ENCODE results near the gene RAB11B.
A peak's percentile ranks its signal among the peaks of the same experiment; 100 is the strongest.

Gene RAB11B

DNA sequence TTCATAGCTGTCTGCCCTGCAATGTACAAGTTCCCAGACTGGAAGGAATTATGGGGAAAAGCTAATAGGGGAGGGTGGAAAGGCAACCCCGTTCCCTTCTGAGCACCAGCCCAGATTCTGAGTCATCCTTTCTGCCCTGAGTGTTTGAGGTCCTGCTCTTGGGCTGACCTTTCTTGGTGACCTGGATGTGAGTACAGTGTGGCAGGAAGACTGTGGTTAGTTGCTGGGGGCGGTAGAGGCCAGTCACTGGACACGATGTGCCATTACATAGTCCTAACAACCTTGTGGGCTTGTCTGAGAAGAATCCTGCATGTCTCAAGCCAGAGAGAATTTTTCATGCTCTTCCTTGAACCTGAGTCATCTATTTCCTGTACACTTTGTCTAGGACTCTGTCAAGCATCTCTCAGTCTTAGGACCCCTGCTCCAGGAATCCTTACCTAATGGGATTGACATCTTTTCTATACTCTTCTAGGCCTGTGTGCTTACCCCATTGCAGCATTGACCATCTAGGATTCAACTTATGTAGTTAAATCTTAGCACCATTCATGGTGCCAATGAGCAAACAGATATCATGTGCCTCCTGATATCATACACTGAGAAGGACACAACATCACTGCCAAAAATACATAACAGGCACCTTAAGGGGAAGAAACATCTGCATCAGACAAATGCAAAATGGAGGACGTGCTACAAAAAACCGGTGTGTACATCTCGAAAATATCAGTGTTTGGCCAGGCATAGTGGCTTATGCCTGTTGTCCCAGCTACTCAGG is 34.3 kb upstream of the RAB11B start:
- H3K4me3 ChIP-seq (ENCODE audit: low read depth, low read length), result no peak overlapping the region
- DNase-seq (ENCODE audit: low read depth), result peak; percentile 98

DNA sequence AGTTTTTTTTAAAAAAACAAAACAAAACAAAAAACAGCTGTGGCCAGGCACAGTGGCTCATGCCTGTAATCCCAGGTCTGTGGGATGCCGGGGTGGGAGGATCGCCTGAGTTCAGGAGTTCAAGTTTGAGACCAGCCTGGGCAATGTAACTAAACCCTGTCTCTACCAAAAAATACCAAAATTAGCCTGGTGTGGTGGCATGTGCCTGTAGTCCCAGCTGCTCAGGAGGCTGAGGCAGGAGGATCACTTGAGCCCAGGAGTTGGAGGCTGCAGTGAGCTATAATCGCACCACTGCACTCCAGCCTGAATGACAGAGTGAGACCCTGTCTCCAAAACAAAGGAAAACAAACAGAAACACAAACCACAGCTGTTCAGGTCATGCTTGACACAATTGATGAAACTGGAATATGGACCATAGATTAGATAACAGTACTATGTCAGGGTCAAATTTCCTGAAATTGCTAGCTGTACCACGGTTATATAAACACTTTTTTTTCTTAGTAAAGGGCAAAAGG is 33.1 kb upstream of the RAB11B start:
- peak; percentile 56 for DNase-seq (ENCODE audit: low read depth)
- TF ChIP-seq CTCF (conservative IDR thresholded peaks at IDR 0.05; ENCODE audit: low read depth, low read length), result no peak
- H3K4me3 ChIP-seq (ENCODE audit: low read depth, low read length), result no peak overlapping the region

More for the DNA sequence above, 34.3 kb upstream of the RAB11B start:
- TF ChIP-seq CTCF (conservative IDR thresholded peaks at IDR 0.05; ENCODE audit: low read depth, low read length), result peak; percentile 10

DNA sequence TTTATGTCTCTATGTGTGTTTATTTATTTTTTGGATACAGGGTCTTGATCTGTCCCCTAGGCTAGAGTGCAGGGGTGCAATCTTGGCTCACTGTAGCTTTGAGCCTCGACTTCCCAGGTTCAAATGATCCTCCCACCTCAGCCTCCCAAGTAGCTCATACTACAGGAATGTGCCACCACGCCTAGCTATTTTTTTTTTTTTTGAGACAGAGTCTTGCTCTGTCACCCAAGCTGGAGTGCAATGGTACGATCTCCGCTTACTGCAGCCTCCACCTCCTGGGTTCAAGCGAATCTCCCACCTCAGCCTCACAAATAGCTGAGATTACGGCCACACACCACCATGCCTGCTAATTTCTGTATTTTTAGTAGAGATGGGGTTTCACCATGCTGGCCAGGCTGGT is 31.2 kb upstream of the RAB11B start:
- no peak for TF ChIP-seq CTCF (conservative IDR thresholded peaks at IDR 0.05; ENCODE audit: low read depth, low read length)
- DNase-seq (ENCODE audit: low read depth), result no peak
- no peak overlapping the region for H3K4me3 ChIP-seq (ENCODE audit: low read depth, low read length)

DNA sequence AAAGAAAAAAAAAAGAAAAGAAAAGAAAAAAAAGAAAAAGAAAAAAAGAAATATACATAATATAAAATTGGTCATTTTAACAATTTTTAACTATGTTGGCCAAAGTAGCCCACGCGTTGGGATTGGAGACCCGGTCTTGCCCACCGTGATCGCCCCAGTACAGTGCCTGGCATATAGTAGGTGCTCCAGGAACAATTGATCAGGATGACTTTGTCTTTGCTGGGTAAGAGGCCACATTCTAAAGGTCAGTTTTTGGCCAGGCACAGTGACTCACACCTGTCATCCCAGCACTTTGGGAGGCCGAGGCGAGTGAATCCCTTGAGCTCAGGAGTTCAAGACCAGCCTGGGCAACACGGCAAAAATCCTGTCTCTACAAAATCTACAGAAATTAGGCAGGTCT is 30.0 kb upstream of the RAB11B start:
- DNase-seq (ENCODE audit: low read depth), result no peak
- TF ChIP-seq CTCF (conservative IDR thresholded peaks at IDR 0.05; ENCODE audit: low read depth, low read length), result no peak
- no peak overlapping the region for H3K4me3 ChIP-seq (ENCODE audit: low read depth, low read length)

GRCh38 chr19:8361921-8362793 is 28.0 kb upstream of the RAB11B start:
- H3K4me3 ChIP-seq (ENCODE audit: low read depth, low read length), result no peak overlapping the region
- DNase-seq (ENCODE audit: low read depth), result peak; percentile 97
- no peak for TF ChIP-seq CTCF (conservative IDR thresholded peaks at IDR 0.05; ENCODE audit: low read depth, low read length)

- TF ChIP-seq CTCF (conservative IDR thresholded peaks at IDR 0.05; ENCODE audit: low read depth, low read length), result peak; percentile 31
- DNase-seq (ENCODE audit: low read depth), result peak; percentile 81
- peak within 1 kb of the TSS; percentile 71 for H3K4me3 ChIP-seq (ENCODE audit: low read depth, low read length)
Measured at GRCh38 chr19:8363803-8364771, 26.1 kb upstream of the RAB11B start, which contains the start of gene ANGPTL4. Gene ANGPTL4, plus strand, starts transcription at chr19:8364155. Its CDS starts 167 bp downstream, at chr19:8364322.

Data from choroid plexus epithelial cell (primary cell).